Brain pericyte (primary cell): ENCODE data around the gene CAPN8.

Experiments
- DNase-seq: peaks from one replicate; pipeline ENCODE4 v3.0.0-alpha.2; 2012; ENCODE audit warnings: low read depth, low spot score

CAPN8 gene

DNA sequence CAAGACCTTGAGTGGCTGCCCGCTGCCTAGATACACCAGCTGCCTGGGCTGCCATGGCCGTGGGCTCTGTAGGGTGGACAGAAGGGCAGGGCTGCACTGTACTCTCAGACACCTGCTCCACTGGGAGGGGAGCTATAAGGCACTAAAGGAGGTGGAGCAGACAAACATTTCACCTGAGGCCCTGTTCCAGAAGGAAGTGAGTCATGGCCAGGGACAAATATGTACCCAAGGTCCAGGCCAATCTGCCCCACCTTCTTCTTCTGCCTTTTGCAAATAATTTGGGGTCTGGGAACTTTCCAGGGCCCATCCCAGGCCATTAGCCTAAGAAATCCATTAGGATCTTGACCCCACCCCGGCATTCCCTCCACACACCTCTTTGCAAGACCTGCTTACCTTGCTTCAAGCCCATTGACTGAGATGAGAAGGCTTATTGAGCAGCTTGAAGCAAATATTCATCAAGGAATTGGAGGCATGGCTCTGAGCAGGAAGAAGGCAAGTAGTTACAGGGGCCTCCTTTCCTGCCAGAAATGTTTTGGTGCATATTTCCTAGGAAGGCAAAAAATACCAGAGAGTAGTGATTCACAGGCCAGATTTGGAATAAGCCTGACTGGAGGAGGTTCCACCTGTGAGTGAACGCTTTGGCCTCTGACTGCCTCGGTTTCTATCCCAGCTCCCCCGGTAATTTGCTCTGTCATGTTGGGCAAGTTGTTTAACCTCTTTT lies at the start of gene CAPN8:
CAPN8 (minus strand) TSS at position 110 of the 721 bp plus-strand sequence; CDS start at position 55, 55 bp downstream.
- DNase-seq, result no peak

DNA sequence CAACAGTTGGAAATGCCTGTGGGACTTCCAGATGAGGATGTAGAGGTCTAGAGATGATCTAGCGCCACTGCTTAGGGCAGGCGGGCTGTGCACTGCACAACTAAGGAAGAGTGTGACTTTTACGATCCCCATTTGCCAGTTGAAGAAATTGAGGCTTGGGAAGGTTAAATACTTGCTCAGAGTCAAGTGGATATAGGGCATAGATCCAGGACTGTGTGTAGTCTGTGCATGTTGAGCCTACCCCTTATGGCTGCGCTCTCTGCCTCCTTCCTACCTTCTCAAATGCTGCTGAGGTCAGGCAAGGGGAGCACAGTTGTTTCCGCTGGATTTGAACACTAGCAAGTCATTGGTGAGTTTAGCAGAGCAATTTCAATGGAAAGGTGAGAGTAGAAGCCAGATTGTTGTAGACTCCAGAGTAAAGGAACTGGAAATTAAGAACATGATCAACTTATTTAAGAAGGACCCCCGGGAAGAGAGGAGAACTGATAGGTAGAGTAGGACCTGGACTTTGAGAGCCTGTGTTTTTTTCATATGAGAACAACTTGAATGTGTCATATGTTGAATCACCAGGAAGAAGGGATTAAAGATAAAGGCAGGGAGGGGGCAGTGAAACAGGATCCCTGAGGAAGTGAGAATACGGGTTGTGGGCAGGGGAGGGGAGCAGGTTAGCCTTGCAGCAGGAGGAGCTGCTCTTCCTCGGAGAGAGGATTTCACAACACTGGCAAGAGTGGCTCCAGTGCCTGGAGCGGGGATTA lies 49.5 kb upstream of the CAPN8 start:
- DNase-seq, result no peak

DNA sequence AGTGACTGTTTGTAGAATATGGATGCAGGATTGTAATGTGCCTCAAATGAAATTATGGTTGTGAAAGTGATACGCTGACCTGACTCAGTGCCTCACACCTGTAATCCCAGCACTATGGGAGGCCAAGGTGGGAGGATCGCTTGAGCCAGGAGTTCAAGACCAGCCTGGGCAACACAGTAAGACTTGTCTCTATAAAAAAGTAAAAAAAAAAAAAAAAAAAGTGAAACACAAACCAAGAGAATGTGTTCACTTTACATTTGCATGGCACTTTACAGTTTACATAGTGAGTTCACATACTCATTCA lies 48.9 kb upstream of the CAPN8 start:
- DNase-seq, result no peak

DNA sequence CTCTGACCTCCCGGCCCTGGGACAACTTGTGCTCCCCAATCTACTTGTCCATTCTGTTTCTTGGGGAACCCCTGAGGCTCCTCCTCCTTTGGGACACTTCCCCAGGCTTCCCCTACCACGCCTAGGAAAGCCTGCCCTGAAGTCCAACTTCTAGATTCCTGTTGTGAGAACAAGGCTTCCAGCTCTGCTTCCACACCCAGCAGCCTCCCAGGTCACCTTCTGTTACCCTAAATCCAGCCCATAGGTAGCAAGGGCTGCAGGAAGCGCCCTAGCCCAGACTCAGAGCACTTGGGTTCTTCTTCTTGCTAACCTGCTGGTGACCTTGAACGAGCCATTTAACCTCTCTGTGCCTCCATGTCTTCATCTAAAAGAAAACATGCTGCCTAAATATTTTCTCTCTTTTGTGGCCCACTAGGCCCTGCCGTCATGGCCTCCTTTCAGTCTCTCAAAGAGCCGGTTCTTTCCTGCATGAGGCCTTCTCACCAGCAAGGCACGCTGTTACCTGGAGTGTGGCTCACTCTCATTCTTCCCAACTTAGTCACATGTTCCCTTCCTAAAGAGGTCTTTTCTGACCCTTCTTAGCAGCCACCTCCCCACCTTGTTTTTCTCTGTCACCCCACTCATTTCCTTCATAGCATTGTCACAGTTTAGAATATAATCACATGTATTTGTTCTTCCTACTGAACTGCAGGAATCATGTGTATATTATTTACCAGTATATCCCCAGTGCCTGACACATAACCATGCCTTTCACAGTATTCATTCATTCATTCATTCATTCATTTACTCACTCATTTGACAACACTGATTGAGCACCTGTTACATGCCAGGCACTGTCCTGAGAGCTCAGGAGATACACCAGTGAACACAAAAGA lies 48.3 kb upstream of the CAPN8 start:
- no peak for DNase-seq

DNA sequence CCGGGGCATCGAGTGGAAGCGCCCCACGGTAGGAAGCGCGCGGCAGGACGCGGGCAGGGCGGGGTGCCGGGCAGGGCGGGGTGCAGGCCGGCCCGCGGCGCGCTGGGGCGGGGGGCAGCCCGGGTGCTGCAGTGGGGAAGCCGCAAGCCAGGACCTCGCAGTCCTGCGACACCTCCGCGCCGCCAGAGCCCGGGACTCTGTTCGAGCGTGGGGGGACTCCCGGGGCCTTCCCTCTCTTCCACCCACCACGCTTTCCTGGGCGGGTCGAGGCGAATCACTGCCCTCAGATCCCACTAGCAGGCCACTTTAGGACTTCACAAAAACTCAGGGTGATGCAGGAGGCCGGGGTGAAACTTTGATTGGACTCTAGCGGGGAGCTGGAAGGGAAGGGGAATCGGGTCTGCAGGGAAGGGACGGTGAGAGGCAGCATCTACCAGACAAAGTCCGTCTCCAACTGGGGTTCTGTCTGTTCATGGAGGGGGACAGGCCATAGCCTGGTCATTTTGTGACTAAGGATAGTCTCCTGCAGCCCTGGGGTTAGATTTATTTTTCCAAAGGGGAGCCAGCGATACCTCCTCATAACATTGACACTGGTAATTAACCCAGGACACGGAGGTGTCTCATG lies 47.5 kb upstream of the CAPN8 start:
- no peak for DNase-seq

DNA sequence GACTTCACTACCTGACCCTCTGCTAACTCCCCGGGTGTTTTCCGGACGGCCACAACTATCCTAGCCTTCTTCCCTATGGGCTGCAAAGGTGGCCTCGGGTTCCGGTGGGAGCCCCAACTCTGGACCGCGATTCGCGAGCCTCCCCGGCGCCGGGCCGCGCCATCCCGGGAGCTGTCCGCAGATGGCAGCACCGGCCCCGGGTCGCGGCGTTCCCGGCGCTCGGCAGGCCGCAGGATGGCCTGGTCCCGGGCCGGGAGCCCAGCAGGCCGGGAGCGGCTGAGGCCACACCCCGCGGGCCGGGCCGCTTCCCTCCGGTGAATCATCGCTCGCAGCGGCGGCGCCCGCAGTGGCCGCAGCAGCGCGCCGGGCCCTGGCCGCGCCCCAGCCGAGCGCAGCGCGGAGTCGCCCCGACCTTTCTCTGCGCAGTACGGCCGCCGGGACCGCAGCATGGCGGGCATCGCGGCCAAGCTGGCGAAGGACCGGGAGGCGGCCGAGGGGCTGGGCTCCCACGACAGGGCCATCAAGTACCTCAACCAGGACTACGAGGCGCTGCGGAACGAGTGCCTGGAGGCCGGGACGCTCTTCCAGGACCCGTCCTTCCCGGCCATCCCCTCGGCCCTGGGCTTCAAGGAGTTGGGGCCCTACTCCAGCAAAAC lies 46.8 kb upstream of the CAPN8 start, which contains the start of gene CAPN2:
CAPN2 (plus strand) TSS at position 346 of the 656 bp plus-strand sequence; CDS start at position 448, 102 bp downstream.
- DNase-seq, result no peak

DNA sequence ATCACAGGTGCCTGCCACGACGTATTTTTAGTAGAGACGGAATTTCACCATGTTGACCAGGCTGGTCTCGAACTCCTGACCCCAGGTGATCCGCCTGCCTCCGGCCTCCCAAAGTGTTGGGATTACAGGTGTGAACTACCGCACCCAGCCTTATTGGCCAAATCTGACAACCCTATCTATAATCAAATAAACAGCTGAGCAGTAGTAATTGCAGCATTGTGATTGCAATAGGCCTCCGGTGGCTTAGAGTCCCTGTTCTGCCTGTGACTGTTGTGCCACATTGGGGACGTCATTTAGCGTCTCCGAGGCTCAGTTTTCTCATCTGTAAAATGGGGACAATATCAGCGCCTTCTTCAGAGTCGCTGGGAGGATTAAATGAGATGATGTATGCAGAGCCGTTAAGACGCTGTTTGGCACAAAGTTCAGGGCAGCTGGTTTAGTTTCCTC lies 46.3 kb upstream of the CAPN8 start:
- DNase-seq, result no peak

DNA sequence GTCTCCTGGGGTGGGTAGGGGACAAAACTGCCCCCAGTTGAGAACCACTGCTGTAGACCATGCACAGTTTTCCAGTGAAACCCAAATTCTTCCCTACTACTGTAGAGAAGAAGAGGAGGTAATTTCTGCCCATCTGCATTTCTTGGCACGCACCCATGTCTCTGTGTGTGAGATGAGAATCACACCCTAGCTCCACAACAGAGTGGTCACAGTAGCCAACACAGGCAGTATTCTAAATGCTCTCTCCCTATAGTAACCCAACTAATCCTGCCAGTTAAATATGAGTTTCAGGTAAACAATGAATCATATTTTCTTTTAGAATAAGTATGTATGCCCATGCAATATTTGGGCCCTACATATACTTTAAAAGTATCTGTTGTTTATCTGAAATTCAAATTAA lies 45.7 kb upstream of the CAPN8 start:
- no peak for DNase-seq

DNA sequence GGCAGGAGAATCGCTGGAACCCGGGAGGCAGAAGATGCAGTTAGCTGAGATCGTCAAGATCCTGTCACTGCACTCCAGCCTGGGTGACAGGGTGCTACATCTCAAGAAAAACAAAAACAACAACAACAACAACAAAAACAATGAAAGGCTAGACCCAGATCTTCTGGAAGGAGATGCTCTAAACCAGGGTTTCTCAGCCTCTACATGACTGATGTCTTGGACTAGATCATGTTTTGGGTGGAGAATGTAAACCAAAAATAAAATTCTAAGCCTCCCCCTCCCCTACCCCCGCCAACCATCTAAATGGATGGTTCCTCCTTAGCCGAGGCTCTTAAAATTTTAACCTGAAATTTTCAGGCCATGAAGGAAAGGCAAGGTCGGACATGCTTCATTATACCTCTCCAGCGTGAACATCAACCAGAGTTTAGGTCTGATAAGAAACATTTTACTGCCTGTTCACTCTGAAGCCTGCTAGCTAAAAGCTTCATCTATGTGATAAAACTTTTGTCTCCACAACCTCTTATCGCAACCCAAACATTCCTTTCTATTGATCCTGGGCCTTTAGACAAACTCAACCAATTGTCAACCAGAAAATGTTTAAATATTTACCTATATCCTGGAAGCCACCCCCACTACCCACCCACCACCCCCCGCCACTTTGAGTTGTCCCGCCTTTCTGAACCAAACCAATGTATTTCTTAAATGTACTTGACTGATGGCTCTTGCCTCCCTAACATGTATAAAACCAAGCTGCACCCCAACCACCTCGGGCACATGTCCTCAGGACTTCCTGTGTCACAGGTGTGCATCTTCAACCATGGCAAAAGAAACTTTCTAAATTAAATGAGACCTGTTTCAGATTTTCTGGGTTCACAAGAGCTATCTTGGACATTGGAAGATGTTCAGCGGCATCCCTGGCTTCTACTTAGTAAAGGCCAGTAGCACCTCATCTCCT lies 45.0 kb upstream of the CAPN8 start:
- no peak for DNase-seq

DNA sequence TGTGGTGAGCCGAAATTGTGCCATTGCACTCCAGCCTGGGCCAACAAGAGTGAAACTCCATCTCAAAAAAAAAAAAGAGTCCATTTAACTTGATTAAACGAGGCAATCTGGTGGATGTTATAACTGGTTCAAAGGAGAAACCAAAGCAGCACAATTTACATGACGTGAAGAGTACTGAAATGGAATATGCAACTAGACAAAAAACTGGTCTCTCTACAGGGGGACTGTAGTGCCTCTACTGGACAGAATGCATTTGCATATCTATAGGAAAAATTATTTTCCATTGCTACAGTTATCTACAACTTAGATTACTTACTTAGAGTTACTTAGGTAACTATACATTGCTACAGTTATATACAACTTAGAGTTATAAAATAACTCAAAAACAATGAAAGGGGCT lies 44.1 kb upstream of the CAPN8 start:
- DNase-seq, result no peak

DNA sequence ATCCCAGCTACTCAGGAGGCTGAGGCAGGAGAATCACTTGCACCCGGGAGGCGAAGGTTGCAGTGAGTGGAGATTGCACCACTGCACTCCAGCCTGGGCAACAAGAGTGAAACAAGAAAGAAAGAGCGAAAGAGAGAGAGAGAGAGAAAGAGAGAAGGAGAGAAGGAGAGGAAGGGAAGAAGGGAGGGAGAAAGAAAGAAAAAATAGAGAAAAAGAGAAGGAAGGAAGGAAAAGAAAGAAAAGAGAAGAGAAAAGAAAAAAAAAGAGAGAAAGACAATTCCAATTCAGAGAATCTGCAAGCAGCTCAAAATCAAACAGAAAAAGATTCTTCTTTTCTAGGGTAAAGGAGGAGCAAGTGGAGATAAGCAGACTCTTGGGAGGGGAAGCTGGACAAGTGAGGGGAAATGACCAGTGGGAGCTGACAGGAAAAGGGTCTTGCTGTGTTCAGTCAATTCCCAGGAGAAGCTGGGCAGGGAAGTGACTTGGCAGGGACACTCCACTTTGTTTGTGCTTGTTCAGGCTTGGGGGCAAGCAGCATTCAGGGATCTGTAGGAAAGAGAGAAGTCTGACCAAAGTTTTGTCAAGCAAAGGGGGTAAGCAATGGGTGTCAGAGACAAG lies 43.3 kb upstream of the CAPN8 start:
- no peak for DNase-seq

DNA sequence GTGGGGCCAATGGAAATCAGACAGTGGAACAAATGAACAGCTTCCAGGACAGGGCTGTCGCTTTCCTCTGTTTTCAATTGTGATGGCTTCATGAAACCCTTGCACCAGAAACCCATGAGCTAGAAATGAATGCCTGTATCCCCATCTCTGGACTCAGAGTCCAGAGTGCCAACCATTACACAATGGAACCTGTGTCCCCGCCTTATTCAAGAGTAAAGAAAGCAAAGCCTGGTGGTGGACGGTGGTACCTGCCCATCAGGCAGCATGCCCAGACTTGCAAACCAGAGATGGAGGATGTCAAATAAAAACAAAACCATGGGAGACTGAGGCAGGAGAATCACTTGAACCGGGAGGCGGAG lies 42.5 kb upstream of the CAPN8 start:
- DNase-seq, result no peak

DNA sequence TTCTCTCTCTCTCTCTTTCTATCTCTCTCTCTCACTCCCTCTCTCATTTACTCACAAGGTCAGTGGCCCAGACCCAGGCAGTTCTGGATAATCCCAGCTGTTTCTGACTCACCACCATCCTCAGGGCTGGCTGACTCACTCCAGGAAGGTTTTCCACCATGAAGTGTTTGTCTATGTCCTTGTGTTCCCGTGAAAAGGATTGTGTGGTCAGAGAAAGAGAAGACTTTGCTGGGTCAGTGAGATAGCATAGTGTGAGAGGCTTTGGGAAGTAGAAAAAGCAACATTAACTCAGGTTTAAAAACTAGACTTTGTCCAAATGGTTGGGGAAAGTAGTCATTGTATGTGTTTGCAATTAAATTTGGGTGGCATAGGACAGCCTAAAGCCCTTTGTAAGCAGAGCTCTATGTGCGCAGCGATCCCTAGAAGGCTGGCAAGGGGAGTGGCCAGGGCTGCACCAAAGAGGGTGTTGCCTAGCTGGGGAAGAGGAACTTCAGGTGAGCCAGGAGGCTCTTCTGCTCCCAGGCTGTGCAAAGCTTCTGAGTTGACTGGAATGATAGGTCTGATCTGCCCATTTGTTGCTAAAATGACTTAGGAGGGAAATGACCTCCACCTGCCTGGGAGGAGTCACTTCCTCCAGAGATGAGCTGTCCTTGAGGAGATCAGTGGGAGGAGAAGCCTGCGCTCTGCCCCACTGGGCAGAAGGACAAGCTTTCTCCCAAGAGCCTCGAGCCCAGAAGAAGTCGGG lies 41.9 kb upstream of the CAPN8 start:
- peak; percentile 93 for DNase-seq

DNA sequence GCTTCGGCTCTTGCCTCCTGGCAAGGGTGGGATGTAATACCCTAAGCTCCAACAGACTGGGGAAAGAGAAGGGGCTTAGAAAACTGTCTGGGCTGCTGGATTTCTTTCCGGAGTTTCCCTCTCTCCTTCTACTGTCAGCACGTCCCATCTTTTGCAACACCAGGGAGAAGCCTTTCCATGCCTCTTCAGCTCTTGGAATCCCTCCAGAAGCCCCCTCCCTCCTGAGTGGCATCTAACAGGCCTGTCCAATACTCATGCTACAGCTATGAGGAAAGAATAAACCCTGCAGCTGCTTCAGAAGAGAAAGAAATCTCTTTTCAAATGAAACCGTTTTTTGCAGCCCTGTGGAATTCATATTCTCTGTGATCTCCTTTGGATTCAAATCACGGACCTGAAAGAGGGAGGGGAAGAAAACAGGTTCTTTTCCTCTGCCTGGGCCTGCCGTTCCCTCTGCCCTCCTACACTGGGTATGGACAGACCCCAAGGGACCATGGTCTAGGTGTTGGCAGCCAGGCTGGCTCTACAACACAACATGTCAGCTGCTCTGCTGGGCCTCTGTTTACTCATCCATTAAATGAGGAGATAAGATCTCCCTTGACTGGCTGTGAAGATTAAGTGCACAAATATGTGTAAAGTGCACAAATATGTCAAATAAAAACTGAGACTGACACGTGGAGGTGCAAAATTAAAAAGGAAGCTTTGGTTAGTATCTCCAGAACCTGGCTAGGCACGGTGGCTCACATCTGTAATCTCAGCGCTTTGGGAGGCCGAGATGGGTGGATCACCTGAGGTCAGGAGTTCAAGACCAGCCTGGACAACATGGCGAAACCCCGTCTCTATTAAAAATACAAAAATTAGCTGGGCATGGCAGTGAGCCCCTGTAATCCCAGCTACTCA lies 40.8 kb upstream of the CAPN8 start:
- no peak for DNase-seq

DNA sequence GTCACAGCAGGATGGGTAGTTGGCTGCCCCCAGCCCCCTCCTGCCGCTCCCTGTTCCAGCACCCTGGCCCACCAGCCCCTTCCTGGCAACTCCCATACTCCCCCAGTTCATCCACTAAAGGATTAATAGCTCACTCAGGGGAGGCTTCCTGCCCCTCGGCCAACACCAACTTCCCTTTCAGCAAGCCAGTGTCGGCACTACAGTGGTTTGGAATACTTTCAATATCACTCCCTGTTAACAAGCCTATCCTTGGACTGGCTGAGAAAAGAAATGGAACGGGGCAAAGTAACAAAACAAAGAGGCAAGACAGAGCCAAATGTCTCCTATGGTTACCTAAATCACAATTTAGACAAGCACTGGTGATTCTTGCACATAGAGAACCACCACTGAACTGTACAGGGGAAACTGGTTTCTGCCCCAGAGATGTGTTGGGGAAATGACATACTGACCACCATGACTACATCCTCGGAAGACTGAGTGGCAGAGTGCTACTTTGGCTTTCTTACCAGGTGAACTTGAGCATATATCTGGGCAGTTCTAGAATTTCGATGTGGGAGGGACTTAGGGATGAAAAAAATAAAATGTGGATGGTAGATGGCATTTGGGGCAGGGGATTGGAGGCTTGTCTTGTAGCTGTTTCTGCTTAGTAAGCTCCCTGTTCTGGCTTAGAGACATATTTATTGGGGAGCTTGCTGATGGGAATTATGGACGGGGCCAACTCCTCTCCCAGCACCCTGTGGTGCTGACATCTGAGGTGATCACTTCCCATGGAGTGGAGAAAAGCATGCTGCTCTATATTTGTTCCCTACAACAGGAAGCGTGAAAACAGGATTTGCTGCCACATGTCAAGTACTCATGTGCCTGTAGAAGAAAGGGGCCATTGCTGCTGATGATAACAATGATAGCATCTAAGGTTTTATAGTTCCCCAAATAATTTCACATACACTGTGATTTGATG lies 39.7 kb upstream of the CAPN8 start:
- no peak for DNase-seq

DNA sequence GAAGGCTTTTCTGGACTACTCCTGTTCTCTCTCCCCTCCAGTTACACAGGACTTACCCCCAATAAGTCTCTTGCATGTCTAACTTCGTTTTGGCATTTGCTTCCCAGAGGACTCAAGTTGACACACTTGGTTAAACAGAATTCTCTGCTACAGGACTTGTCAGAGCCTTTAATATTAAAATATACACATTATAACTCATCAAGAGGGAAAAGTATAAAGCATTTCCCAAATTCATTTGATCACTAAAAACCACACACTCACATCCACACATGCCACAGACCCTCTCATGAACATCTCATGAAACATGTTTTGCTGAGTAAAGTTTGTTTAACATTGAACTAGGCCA lies 38.1 kb upstream of the CAPN8 start:
- DNase-seq, result no peak
